HFFc6 (cell line): ENCODE measurements around the gene ZNF277. TPM values are rescaled to one million over a fixed set of nuclear protein-coding genes. Genes with fewer than 3 reads are reported as not detected.

Experiments used
- DNase-seq: peaks from one replicate; pipeline ENCODE4 v3.0.0-alpha.2; 2018
- H3K27ac Mint-ChIP-seq: 2 replicates; pipeline ENCODE4 v1.8.0; 2020; ENCODE audit warnings: mild to moderate bottlenecking, mixed read lengths
- H3K27me3 Mint-ChIP-seq: 2 replicates; pipeline ENCODE4 v1.8.0; 2021; ENCODE audit warnings: mild to moderate bottlenecking, moderate library complexity, mixed read lengths; ENCODE audit not compliant: insufficient read depth
- H3K36me3 Mint-ChIP-seq: 2 replicates; pipeline ENCODE4 v1.8.0; 2021; ENCODE audit warnings: low read depth, mixed read lengths
- H3K4me1 Mint-ChIP-seq: 2 replicates; pipeline ENCODE4 v1.8.0; 2020; ENCODE audit warnings: low read depth, mixed read lengths
- H3K4me3 Mint-ChIP-seq: 2 replicates; pipeline ENCODE4 v1.8.0; 2020; ENCODE audit warnings: mild to moderate bottlenecking, moderate library complexity, mixed read lengths
- H3K9me3 Mint-ChIP-seq: 2 replicates; pipeline ENCODE4 v1.8.0; 2020; ENCODE audit warnings: mild to moderate bottlenecking, mixed read lengths
- CTCF ChIP-seq: fragments of 200-600 bp; sonication (generic); IDR thresholded peaks from 2 replicates; pipeline ENCODE4 v1.5.0; 2021; ENCODE audit warnings: antibody characterized with exemption, mild to moderate bottlenecking
- total RNA-seq, 6 experiments: library from RNA; stranded (reverse); fragmentation: NEBNext Ultra II Directional; extraction: Animal tissue kit (Norgen Biotek cat#: 25700); gene quantifications; 2 replicates in 1 of 6; 3 replicates in 5 of 6; pipeline ENCODE4 v1.2.3, GENCODE V29; 2021

Gene ZNF277
- total RNA-seq, 6 experiments from 2014 or later, result 9.5 to 14.6 (median 13.5) TPM

- no peak overlapping the region for H3K27ac Mint-ChIP-seq
- no peaks in the 10 kb centered on the region; the same call in 1 of the 2 replicates for H3K27me3 Mint-ChIP-seq
Observed at GRCh38 chr7:112267944-112268691, 61.6 kb downstream of the ZNF277 start.

GRCh38 chr7:112271162-112271561, 64.7 kb downstream of the ZNF277 start:
- no peak for TF ChIP-seq CTCF
- no peaks in the 10 kb centered on the region for H3K36me3 Mint-ChIP-seq
- H3K27me3 Mint-ChIP-seq, result no peaks in the 10 kb centered on the region; the same call in 1 of the 2 replicates
- H3K27ac Mint-ChIP-seq, result no peak overlapping the region
- DNase-seq, result no peak
- peaks cover 23% of the 10 kb centered on the region for H3K4me1 Mint-ChIP-seq
- no peaks in the 10 kb centered on the region for H3K9me3 Mint-ChIP-seq
- H3K4me3 Mint-ChIP-seq, result no peak overlapping the region

More at GRCh38 chr7:112267944-112268691, 61.6 kb downstream of the ZNF277 start:
- no peak for TF ChIP-seq CTCF
- no peak for DNase-seq
- H3K9me3 Mint-ChIP-seq, result no peaks in the 10 kb centered on the region
- H3K4me3 Mint-ChIP-seq, result no peak overlapping the region
- no peaks in the 10 kb centered on the region for H3K36me3 Mint-ChIP-seq
- H3K4me1 Mint-ChIP-seq, result peaks cover 29% of the 10 kb centered on the region

GRCh38 chr7:112272921-112273561, 66.5 kb downstream of the ZNF277 start:
- DNase-seq, result no peak
- Mint-ChIP-seq H3K9me3 (no peaks in the 10 kb centered on the region), H3K4me1 (peaks cover 6% of the 10 kb centered on the region; the same call in 1 of the 2 replicates), H3K4me3 (no peak overlapping the region), H3K36me3 (no peaks in the 10 kb centered on the region), H3K27me3 (no peaks in the 10 kb centered on the region; the same call in 1 of the 2 replicates), H3K27ac (no peak overlapping the region)
- TF ChIP-seq CTCF, result no peak

GRCh38 chr7:112279042-112279441, 72.5 kb downstream of the ZNF277 start:
- H3K27ac Mint-ChIP-seq, result no peak overlapping the region

GRCh38 chr7:112280267-112280666, 73.8 kb downstream of the ZNF277 start:
- H3K9me3 Mint-ChIP-seq, result no peaks in the 10 kb centered on the region
- DNase-seq, result no peak
- no peak overlapping the region for H3K4me3 Mint-ChIP-seq
- no peaks in the 10 kb centered on the region; the same call in 1 of the 2 replicates for H3K27me3 Mint-ChIP-seq
- H3K4me1 Mint-ChIP-seq, result no peaks in the 10 kb centered on the region
- TF ChIP-seq CTCF, result no peak
- no peaks in the 10 kb centered on the region for H3K36me3 Mint-ChIP-seq
- no peak overlapping the region for H3K27ac Mint-ChIP-seq

More at GRCh38 chr7:112279042-112279441, 72.5 kb downstream of the ZNF277 start:
- Mint-ChIP-seq H3K4me1 (no peaks in the 10 kb centered on the region), H3K4me3 (no peak overlapping the region), H3K27me3 (no peaks in the 10 kb centered on the region; the same call in 1 of the 2 replicates), H3K36me3 (no peaks in the 10 kb centered on the region), H3K9me3 (no peaks in the 10 kb centered on the region)
- TF ChIP-seq CTCF, result no peak
- DNase-seq, result no peak
